ENCODE measurements around the gene MPDU1.
"Not testable (repeated sequence)": the region's sequence is repeated elsewhere in the genome, so short reads cannot be mapped to it uniquely, and the experiment has no call there.

Gene MPDU1

DNA sequence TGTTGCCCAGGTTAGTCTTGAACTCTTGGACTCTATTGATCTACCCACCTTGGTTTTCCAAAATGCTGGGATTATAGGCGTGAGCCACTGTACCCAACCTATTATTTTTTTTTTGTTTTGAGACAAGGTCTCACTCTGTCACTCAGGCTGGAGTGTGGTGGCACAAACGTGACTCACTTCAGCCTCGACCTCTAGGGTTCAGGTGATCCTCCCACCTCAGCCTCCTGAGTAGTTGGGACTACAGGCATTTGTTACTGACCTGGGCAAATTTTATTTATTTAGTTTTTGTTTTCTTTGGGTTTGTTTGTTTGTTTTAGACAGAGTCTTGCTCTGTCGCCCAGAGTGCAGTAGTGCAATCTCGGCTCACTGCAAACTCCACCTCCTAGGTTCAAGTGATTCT, 40.0 kb downstream of the MPDU1 start:
- TF ChIP-seq, protein P1, sequence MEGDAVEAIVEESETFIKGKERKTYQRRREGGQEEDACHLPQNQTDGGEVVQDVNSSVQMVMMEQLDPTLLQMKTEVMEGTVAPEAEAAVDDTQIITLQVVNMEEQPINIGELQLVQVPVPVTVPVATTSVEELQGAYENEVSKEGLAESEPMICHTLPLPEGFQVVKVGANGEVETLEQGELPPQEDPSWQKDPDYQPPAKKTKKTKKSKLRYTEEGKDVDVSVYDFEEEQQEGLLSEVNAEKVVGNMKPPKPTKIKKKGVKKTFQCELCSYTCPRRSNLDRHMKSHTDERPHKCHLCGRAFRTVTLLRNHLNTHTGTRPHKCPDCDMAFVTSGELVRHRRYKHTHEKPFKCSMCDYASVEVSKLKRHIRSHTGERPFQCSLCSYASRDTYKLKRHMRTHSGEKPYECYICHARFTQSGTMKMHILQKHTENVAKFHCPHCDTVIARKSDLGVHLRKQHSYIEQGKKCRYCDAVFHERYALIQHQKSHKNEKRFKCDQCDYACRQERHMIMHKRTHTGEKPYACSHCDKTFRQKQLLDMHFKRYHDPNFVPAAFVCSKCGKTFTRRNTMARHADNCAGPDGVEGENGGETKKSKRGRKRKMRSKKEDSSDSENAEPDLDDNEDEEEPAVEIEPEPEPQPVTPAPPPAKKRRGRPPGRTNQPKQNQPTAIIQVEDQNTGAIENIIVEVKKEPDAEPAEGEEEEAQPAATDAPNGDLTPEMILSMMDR (conservative IDR thresholded peaks at IDR 0.05; ENCODE audit: low read depth, low read length): no peak
- no peak for DNase-seq (ENCODE audit: low read depth)
- no peak overlapping the region for H3K4me3 ChIP-seq (ENCODE audit: low read length)

DNA sequence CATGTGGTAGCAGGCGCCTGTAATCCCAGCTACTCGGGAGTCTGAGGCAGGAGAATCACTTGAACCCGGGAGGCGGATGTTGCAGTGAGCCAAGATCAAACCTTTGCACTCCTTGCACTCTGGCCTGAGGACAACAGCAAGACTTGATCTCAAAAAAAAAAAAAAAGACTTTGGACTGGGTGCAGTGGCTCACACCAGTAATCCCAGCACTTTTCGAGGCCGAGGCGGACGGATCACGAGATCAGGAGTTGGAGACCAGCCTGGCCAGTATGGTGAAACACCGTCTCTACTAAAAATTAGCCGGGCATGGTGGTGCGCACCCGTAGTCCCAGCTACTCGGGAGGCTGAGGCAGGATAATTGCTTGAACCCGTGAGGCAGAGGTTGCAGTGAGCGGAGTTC, 42.1 kb downstream of the MPDU1 start:
- DNase-seq (ENCODE audit: low read depth); H3K4me3 ChIP-seq (ENCODE audit: low read length): not testable (repeated sequence)

DNA sequence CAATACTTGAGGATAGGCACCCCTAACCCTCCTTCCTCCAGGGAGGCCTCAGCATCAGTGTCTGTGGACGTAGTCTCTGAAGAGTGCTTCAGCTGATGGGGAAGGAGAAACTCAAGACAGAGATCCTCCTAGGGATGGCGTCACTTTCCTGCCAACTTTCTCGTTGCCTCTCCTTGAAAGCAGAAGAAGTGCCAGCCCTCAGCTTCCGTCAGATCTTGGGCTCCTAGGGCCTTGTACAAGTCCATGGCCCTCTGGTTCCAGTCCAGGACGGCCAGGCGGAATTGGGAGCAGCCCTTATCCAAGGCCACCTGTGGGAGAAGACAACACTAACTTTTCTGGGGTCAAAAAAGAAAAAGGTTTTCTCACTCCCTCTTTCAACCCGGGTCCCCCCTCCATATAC, 42.7 kb downstream of the MPDU1 start:
- no peak for DNase-seq (ENCODE audit: low read depth)
- H3K4me3 ChIP-seq (ENCODE audit: low read length): no peak overlapping the region
- TF ChIP-seq, protein P1 (conservative IDR thresholded peaks at IDR 0.05; ENCODE audit: low read depth, low read length): no peak

DNA sequence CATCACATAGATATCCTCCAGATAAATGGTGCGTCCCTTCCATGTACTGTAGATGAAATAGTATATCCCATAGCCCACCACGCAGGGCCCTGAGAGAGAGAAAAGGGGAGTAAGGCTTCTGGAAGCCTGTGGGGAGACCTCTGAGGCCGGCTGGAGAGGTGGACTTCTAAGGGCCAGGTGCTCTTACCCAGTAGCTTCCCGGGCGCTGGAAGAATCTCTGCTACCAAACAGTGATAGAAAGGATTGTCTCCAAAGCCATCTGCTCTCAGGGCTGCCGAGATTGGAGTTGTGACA, 43.3 kb downstream of the MPDU1 start:
- no peak for DNase-seq (ENCODE audit: low read depth)
- TF ChIP-seq, protein P1 (conservative IDR thresholded peaks at IDR 0.05; ENCODE audit: low read depth, low read length): no peak
- peak overlapping the region; percentile 84 for H3K4me3 ChIP-seq (ENCODE audit: low read length)

DNA sequence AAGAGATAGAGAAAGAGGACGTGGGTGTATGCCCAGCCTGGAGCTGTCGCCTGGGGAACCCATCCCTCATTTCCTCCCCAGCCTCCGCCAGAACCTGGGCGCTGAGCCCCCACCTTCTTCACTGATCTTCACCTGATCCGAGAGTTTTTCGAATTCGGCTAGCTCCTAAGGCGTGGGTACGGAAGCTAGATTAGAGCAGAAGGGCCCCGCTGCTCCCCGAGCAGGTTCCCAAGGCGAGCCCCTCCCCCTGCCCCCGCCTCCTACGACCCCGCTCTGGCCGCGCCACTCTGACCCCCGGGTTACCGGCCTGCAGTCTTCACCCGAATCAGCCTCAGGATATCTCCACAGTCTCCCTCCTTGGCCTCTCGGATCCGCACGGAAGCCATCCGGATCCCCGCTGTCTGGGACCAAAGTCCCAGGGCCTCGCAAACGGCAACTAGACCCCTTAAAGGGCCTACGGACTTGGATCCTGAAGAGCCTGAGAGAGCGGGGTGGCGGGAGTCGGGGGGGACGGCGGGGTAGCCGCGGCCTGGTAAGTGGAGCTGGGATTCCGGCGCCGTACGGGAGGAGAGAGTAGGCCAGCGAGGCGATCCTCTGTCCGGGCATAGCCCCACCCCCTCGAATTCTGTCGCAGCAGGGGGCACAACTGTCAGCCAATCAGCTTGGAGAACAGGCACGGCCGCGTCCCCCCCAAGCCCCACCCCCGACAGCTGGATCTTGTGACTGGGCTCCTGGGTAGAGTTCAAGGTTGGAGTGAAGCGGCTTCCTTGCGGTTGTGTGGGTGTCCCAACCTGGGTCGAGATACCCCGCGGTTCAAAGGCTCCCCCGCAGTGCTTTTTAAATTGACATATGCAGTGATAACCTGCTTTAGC, 43.8 kb downstream of the MPDU1 start, which contains the start of gene SAT2:
TSS of gene SAT2 (minus strand) at position 572 of the 872 bp plus-strand sequence. CDS start at position 386, 186 bp downstream.
- TF ChIP-seq, protein P1 (conservative IDR thresholded peaks at IDR 0.05; ENCODE audit: low read depth, low read length): no peak
- peak within 1 kb of the TSS; percentile 84 for H3K4me3 ChIP-seq (ENCODE audit: low read length)
- DNase-seq (ENCODE audit: low read depth): peak; percentile 59

DNA sequence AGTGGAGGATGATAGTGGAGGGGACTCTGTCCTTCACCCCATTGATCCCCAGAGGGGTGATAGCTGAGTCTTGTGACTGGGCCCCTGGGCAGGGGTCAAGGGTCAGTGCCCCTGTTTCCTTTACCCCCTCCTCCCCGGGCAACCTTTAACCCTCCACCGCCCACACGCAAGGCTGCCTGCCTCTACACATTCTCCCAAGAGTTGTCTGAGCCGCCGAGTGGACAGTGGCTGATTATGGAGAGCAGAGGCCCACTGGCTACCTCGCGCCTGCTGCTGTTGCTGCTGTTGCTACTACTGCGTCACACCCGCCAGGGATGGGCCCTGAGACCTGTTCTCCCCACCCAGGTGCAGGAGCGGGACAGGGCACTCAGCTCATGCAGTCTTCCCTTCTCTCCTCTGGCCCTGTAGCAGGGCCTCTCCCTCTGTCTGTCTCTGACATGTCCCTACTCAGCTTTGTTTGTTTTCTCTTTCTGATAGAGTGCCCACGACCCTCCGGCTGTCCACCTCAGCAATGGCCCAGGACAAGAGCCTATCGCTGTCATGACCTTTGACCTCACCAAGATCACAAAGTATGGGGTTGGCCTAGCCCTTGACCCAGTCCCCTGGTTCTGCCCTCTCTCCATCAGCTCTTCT, 46.4 kb downstream of the MPDU1 start, which contains the start of gene SHBG:
TSS of gene SHBG (plus strand) at position 197 of the 633 bp plus-strand sequence. CDS start at position 235, 38 bp downstream.
- no peak for DNase-seq (ENCODE audit: low read depth)
- TF ChIP-seq, protein P1 (conservative IDR thresholded peaks at IDR 0.05; ENCODE audit: low read depth, low read length): no peak
- H3K4me3 ChIP-seq (ENCODE audit: low read length): no peak within 1 kb of the TSS

DNA sequence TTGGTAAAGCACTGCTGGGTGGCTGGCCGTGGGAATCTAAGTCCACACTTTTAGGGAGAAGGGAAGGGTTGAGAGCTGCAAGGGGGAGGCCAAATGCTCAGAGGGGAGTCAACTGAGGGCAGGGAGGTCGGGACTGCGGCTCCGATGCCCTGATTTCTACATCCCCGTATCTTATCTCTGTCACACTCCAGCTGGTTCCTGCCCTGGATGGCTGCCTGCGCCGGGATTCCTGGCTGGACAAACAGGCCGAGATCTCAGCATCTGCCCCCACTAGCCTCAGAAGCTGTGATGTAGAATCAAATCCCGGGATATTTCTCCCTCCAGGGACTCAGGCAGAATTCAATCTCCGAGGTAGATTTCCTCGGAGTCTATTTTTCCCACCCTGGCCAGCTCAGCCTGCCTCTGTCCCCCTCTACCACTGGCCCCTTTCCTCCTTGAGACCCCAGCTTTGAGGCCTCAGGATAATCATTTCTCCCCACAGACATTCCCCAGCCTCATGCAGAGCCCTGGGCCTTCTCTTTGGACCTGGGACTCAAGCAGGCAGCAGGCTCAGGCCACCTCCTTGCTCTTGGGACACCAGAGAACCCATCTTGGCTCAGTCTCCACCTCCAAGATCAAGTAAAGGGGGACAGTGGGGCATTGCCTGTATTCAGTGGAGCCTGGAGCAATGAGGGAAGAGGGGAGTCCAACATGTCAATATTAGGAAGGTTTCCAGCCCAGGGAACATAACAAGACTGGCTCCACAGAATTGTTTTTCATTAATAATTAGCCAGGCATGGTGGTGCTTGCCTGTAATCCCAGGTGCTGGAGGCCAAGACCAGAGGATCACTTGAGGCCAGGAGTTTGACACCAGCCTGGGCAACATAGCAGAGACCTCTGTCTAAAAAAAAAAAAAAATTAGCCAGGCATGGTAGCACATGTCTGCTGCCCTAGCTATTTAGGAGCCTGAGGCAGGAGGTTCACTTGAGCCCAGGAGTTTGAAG, 48.0 kb downstream of the MPDU1 start:
- no peak for DNase-seq (ENCODE audit: low read depth)
- TF ChIP-seq, protein P1 (conservative IDR thresholded peaks at IDR 0.05; ENCODE audit: low read depth, low read length): no peak
- no peak overlapping the region for H3K4me3 ChIP-seq (ENCODE audit: low read length)
